Mucosa of stomach (tissue), 1 donor: Measurements from ENCODE around the gene FBXO31.
A peak's percentile ranks its signal among the peaks of the same experiment; 100 is the strongest.
"Not testable (repeated sequence)": the region's sequence is repeated elsewhere in the genome, so short reads cannot be mapped to it uniquely, and the experiment has no call there.

Experiments
- H3K27me3 ChIP-seq: one replicate; pipeline ENCODE4 v1.7.0; 2013; ENCODE audit warnings: mild to moderate bottlenecking, low read length; ENCODE audit not compliant: control insufficient read depth, insufficient read depth
- H3K36me3 ChIP-seq: one replicate; pipeline ENCODE4 v1.7.0; 2013; ENCODE audit warnings: low read length; ENCODE audit not compliant: control insufficient read depth, insufficient read depth
- H3K4me1 ChIP-seq: one replicate; pipeline ENCODE4 v1.7.0; 2013; ENCODE audit warnings: mild to moderate bottlenecking, low read length; ENCODE audit not compliant: control insufficient read depth, insufficient read depth
- H3K4me3 ChIP-seq: one replicate; pipeline ENCODE4 v1.7.0; 2013; ENCODE audit warnings: low read length
- H3K9ac ChIP-seq: one replicate; pipeline ENCODE4 v1.7.0; 2013; ENCODE audit warnings: mild to moderate bottlenecking, low read length, moderate library complexity
- H3K9me3 ChIP-seq: one replicate; pipeline ENCODE4 v1.7.0; 2013; ENCODE audit warnings: mild to moderate bottlenecking, low read length, moderate library complexity; ENCODE audit not compliant: control insufficient read depth
- donor health status: Pancreatic carcinoma.

FBXO31 gene

GRCh38 chr16:87407511-87408112, 24.0 kb upstream of the FBXO31 start:
- Histone ChIP-seq H3K9me3 (no peaks in the 10 kb centered on the region), H3K27me3 (no peaks in the 10 kb centered on the region), H3K4me1 (peaks cover 12% of the 10 kb centered on the region), H3K36me3 (peaks cover 29% of the 10 kb centered on the region), H3K4me3 (no peak overlapping the region), H3K9ac (no peak overlapping the region)

- Histone ChIP-seq H3K4me1 (peaks cover 12% of the 10 kb centered on the region), H3K4me3 (no peak overlapping the region), H3K27me3 (no peaks in the 10 kb centered on the region), H3K36me3 (peaks cover 21% of the 10 kb centered on the region), H3K9ac (no peak overlapping the region), H3K9me3 (no peaks in the 10 kb centered on the region)
These were observed 23.0 kb upstream of the FBXO31 start for GRCh38 chr16:87406495-87407088.

- Histone ChIP-seq H3K4me3 (no peak overlapping the region), H3K36me3 (peaks cover 9% of the 10 kb centered on the region), H3K4me1 (peaks cover 7% of the 10 kb centered on the region), H3K27me3 (no peaks in the 10 kb centered on the region), H3K9me3 (no peaks in the 10 kb centered on the region), H3K9ac (no peak overlapping the region)
These were observed 21.4 kb upstream of the FBXO31 start for GRCh38 chr16:87404764-87405625.

- H3K9me3 ChIP-seq, result no peaks in the 10 kb centered on the region
- no peaks in the 10 kb centered on the region for H3K27me3 ChIP-seq
- no peak overlapping the region for H3K4me3 ChIP-seq
- H3K9ac ChIP-seq, result no peak overlapping the region
- H3K4me1 ChIP-seq, result peaks cover 21% of the 10 kb centered on the region
- peaks cover 3% of the 10 kb centered on the region for H3K36me3 ChIP-seq
These were observed 11.7 kb upstream of the FBXO31 start for GRCh38 chr16:87395181-87395842.

- H3K36me3 ChIP-seq, result no peaks in the 10 kb centered on the region
- peak overlapping the region; percentile 79 for H3K9ac ChIP-seq
- H3K4me3 ChIP-seq, result peak overlapping the region; percentile 45
- H3K4me1 ChIP-seq, result peaks cover 21% of the 10 kb centered on the region
- no peaks in the 10 kb centered on the region for H3K9me3 ChIP-seq
- no peaks in the 10 kb centered on the region for H3K27me3 ChIP-seq
These were observed 10.1 kb upstream of the FBXO31 start for GRCh38 chr16:87393680-87394055.

GRCh38 chr16:87392821-87393679, 9.5 kb upstream of the FBXO31 start:
- H3K9ac ChIP-seq, result peak overlapping the region; percentile 79
- H3K9me3 ChIP-seq, result no peaks in the 10 kb centered on the region
- H3K4me1 ChIP-seq, result peaks cover 23% of the 10 kb centered on the region
- H3K27me3 ChIP-seq, result no peaks in the 10 kb centered on the region
- no peaks in the 10 kb centered on the region for H3K36me3 ChIP-seq
- peak overlapping the region; percentile 45 for H3K4me3 ChIP-seq

GRCh38 chr16:87391950-87392820, 8.6 kb upstream of the FBXO31 start, which contains the start of gene MAP1LC3B:
MAP1LC3B (plus strand) TSS chr16:87392336; CDS start chr16:87392428, 92 bp downstream.
- Histone ChIP-seq H3K36me3 (no peaks in the 10 kb centered on the region), H3K27me3 (no peaks in the 10 kb centered on the region), H3K4me3 (peak within 1 kb of the TSS; percentile 57), H3K9me3 (no peaks in the 10 kb centered on the region), H3K9ac (peak within 1 kb of the TSS; percentile 96), H3K4me1 (peaks cover 32% of the 10 kb centered on the region)

GRCh38 chr16:87391324-87391949, 7.9 kb upstream of the FBXO31 start:
- peaks cover 36% of the 10 kb centered on the region for H3K4me1 ChIP-seq
- peak overlapping the region; percentile 57 for H3K4me3 ChIP-seq
- no peaks in the 10 kb centered on the region for H3K9me3 ChIP-seq

GRCh38 chr16:87390641-87391323, 7.2 kb upstream of the FBXO31 start:
- Histone ChIP-seq H3K27me3 (no peaks in the 10 kb centered on the region), H3K9me3 (no peaks in the 10 kb centered on the region), H3K4me3 (peak overlapping the region; percentile 57), H3K4me1 (peaks cover 36% of the 10 kb centered on the region), H3K36me3 (no peaks in the 10 kb centered on the region), H3K9ac (peak overlapping the region; percentile 96)

More at GRCh38 chr16:87391324-87391949, 7.9 kb upstream of the FBXO31 start:
- H3K36me3 ChIP-seq, result no peaks in the 10 kb centered on the region
- no peaks in the 10 kb centered on the region for H3K27me3 ChIP-seq
- peak overlapping the region; percentile 96 for H3K9ac ChIP-seq

- H3K27me3 ChIP-seq, H3K36me3 ChIP-seq: not testable (repeated sequence)
- peaks cover 36% of the 10 kb centered on the region for H3K4me1 ChIP-seq
These were observed 6.3 kb upstream of the FBXO31 start for GRCh38 chr16:87389914-87390313.

More at GRCh38 chr16:87389914-87390313, 6.3 kb upstream of the FBXO31 start:
- H3K9ac ChIP-seq, H3K4me3 ChIP-seq, H3K9me3 ChIP-seq: not testable (repeated sequence)
